GM13977 (cell line): ENCODE results near the gene RIPOR2.

Experiments used
- DNase-seq: peaks from one replicate; pipeline ENCODE4 v3.0.0; 2012; ENCODE audit warnings: low spot score
- CTCF ChIP-seq: IDR thresholded peaks from 2 replicates; pipeline ENCODE4 v1.5.1; 2012; ENCODE audit warnings: mild to moderate bottlenecking, control low read depth; ENCODE audit not compliant: insufficient read depth; ENCODE audit errors: extremely low read depth, missing control alignments
- in situ Hi-C: fragments of 300-500 bp; cut with MboI; formaldehyde crosslinking; loops from one replicate; pipeline ENCODE4 v1.12.0; 2022; ENCODE audit warnings: low sequenced_read_pairs, low pct_unique_long_range_greater_than_20kb, mixed read lengths, inconsistent platforms; ENCODE audit not compliant: unreplicated experiment

RIPOR2 gene

GRCh38 chr6:24932832-24933231, 2.9 kb downstream of the RIPOR2 start:
- no peak for TF ChIP-seq CTCF
- in situ Hi-C loops, result loop anchor here (10.0 kb wide), 1 partner anchor 78 kb away; no protein-coding TSS in a partner anchor
- no peak for DNase-seq

GRCh38 chr6:24931718-24932691, 3.8 kb downstream of the RIPOR2 start:
- in situ Hi-C loops, result loop anchor here (10.0 kb wide), 1 partner anchor 77 kb away; no protein-coding TSS in a partner anchor
- DNase-seq, result no peak
- TF ChIP-seq CTCF, result no peak

- no peak for TF ChIP-seq CTCF
- in situ Hi-C loops, result loop anchor here (10.0 kb wide), 1 partner anchor 76 kb away; no protein-coding TSS in a partner anchor
- no peak for DNase-seq
Observed at GRCh38 chr6:24931296-24931695, 4.5 kb downstream of the RIPOR2 start.

- DNase-seq, result no peak
- in situ Hi-C loops, result loop anchor here (10.0 kb wide), 1 partner anchor 76 kb away; no protein-coding TSS in a partner anchor
- no peak for TF ChIP-seq CTCF
Observed at GRCh38 chr6:24930431-24930871, 5.3 kb downstream of the RIPOR2 start.

- no peak for TF ChIP-seq CTCF
- in situ Hi-C loops, result no loop called here
- no peak for DNase-seq
Observed at GRCh38 chr6:24929242-24929641, 6.5 kb downstream of the RIPOR2 start.

- in situ Hi-C loops, result no loop called here
- no peak for TF ChIP-seq CTCF
- DNase-seq, result no peak
Observed at GRCh38 chr6:24927985-24928745, 7.6 kb downstream of the RIPOR2 start.
